Trophoblast cell (in vitro differentiated cells and primary cell): Measurements from ENCODE around the gene POMT1.

Experiments used
- DNase-seq, 2 donors: peaks; one replicate each; pipeline ENCODE4 v3.0.0-alpha.2; 2016
- H2AFZ ChIP-seq: 2 replicates; pipeline ENCODE4 v1.6.1; 2013; ENCODE audit warnings: low read length, moderate library complexity, mild to moderate bottlenecking; ENCODE audit not compliant: insufficient read depth, poor library complexity
- H2AK5ac ChIP-seq: 2 replicates; pipeline ENCODE4 v1.6.1; 2013; ENCODE audit warnings: mild to moderate bottlenecking, low read length
- H2BK120ac ChIP-seq: 2 replicates; pipeline ENCODE4 v1.6.1; 2013; ENCODE audit warnings: low read length, mild to moderate bottlenecking, moderate library complexity; ENCODE audit not compliant: insufficient read depth, poor library complexity
- H2BK12ac ChIP-seq: 2 replicates; pipeline ENCODE4 v1.6.1; 2013; ENCODE audit warnings: mild to moderate bottlenecking, low read length, moderate library complexity
- H2BK5ac ChIP-seq: 2 replicates; pipeline ENCODE4 v1.6.1; 2013; ENCODE audit warnings: low read length, low read depth, moderate library complexity, mild to moderate bottlenecking; ENCODE audit not compliant: poor library complexity
- H3K14ac ChIP-seq: 2 replicates; pipeline ENCODE4 v1.6.1; 2013; ENCODE audit warnings: mild to moderate bottlenecking, low read length
- H3K18ac ChIP-seq: 2 replicates; pipeline ENCODE4 v1.6.1; 2013; ENCODE audit warnings: mild to moderate bottlenecking, low read length
- H3K23ac ChIP-seq: 2 replicates; pipeline ENCODE4 v1.6.1; 2013; ENCODE audit warnings: low read length
- H3K27ac ChIP-seq: 2 replicates; pipeline ENCODE4 v1.5.1; 2013; ENCODE audit warnings: low read depth, mild to moderate bottlenecking, inconsistent platforms, low read length, moderate library complexity
- H3K27me3 ChIP-seq: 2 replicates; pipeline ENCODE4 v1.6.1; 2013; ENCODE audit warnings: inconsistent platforms, mild to moderate bottlenecking, low read length, moderate library complexity; ENCODE audit not compliant: insufficient read depth
- H3K36me3 ChIP-seq, 2 experiments: 1 replicate in 1 of 2; 2 replicates in 1 of 2; pipeline ENCODE4 v1.6.1; 2013; ENCODE audit warnings: low read length in 2 of 2, mild to moderate bottlenecking in 2 of 2, moderate library complexity in 1 of 2; ENCODE audit not compliant: insufficient read depth in 2 of 2, control insufficient read depth in 1 of 2
- H3K4ac ChIP-seq: 2 replicates; pipeline ENCODE4 v1.6.1; 2013; ENCODE audit warnings: low read depth, mild to moderate bottlenecking, low read length, moderate library complexity
- H3K4me1 ChIP-seq, 2 experiments: 1 replicate in 1 of 2; 2 replicates in 1 of 2; pipeline ENCODE4 v1.6.1; 2013; ENCODE audit warnings: low read length in 2 of 2, mild to moderate bottlenecking in 2 of 2, moderate library complexity in 1 of 2; ENCODE audit not compliant: insufficient read depth in 2 of 2, control insufficient read depth in 1 of 2
- H3K4me2 ChIP-seq: 2 replicates; pipeline ENCODE4 v1.6.1; 2013; ENCODE audit warnings: inconsistent platforms, mild to moderate bottlenecking, low read length, moderate library complexity
- H3K4me3 ChIP-seq: 2 replicates; pipeline ENCODE4 v1.5.1; 2013; ENCODE audit warnings: mild to moderate bottlenecking, low read depth, low read length, inconsistent platforms
- H3K79me1 ChIP-seq: one replicate; pipeline ENCODE4 v1.6.1; 2013; ENCODE audit warnings: low read length
- H3K79me2 ChIP-seq: 2 replicates; pipeline ENCODE4 v1.6.1; 2013; ENCODE audit warnings: low read length, mild to moderate bottlenecking; ENCODE audit not compliant: control insufficient read depth, insufficient read depth, poor library complexity
- H3K9ac ChIP-seq: 2 replicates; pipeline ENCODE4 v1.6.1; 2013; ENCODE audit warnings: mild to moderate bottlenecking, low read length
- H3K9me3 ChIP-seq: 2 replicates; pipeline ENCODE4 v1.6.1; 2013; ENCODE audit warnings: low read depth, mild to moderate bottlenecking, control low read depth, inconsistent platforms, low read length; ENCODE audit not compliant: insufficient read depth
- H4K12ac ChIP-seq: 2 replicates; pipeline ENCODE4 v1.6.1; 2013; ENCODE audit warnings: low read depth, mild to moderate bottlenecking, low read length, moderate library complexity
- H4K8ac ChIP-seq: 2 replicates; pipeline ENCODE4 v1.6.1; 2013; ENCODE audit warnings: low read depth, mild to moderate bottlenecking, low read length, moderate library complexity
- H4K91ac ChIP-seq: one replicate; pipeline ENCODE4 v1.6.1; 2013; ENCODE audit warnings: low read depth, mild to moderate bottlenecking, low read length, moderate library complexity
- WGBS: extraction: QIAGEN DNeasy Blood & Tissue Kit; methylation state at CpG from one replicate; pipeline ENCODE4 v1.1.7; 2013; ENCODE audit warnings: missing lambda C conversion rate; ENCODE audit not compliant: insufficient read length, insufficient coverage; ENCODE audit errors: extremely low coverage; 5-methylcytosine and 5-hydroxymethylcytosine counted together

The POMT1 gene

GRCh38 chr9:131499254-131499767 is 3.4 kb upstream of the POMT1 start:
- Histone ChIP-seq H4K8ac (no peak overlapping the region), H3K4me2 (no peak overlapping the region), H3K9me3 (no peaks in the 10 kb centered on the region), H3K9ac (no peak overlapping the region), H2AFZ (no peak overlapping the region), H3K36me3 (peaks cover 56 to 57% of the 10 kb centered on the region in 2 experiments), H3K23ac (no peak overlapping the region), H3K79me1 (peaks cover 8% of the 10 kb centered on the region), H3K4ac (no peak overlapping the region), H3K14ac (no peak overlapping the region), H3K18ac (no peak overlapping the region), H2BK120ac (no peak overlapping the region), H4K12ac (peak overlapping the region; percentile 23), H3K4me3 (no peak overlapping the region), H3K27me3 (no peaks in the 10 kb centered on the region), H2BK12ac (no peak overlapping the region), H3K4me1 (peaks cover 9 to 10% of the 10 kb centered on the region in 2 experiments), H3K27ac (no peak overlapping the region), H3K79me2 (peaks cover 11% of the 10 kb centered on the region), H4K91ac (no peak overlapping the region), H2BK5ac (no peak overlapping the region), H2AK5ac (no peak overlapping the region)
- no peak for DNase-seq
- WGBS, result no CpG with 5 or more reads among the region's 7 CpGs

- Histone ChIP-seq H3K9ac (no peak overlapping the region), H3K36me3 (peaks cover 45 to 47% of the 10 kb centered on the region in 2 experiments), H2BK12ac (no peak overlapping the region), H3K27me3 (no peaks in the 10 kb centered on the region), H3K4me1 (peaks cover 9 to 10% of the 10 kb centered on the region in 2 experiments), H3K4me2 (no peak overlapping the region), H3K18ac (no peak overlapping the region), H4K8ac (no peak overlapping the region), H3K23ac (no peak overlapping the region), H4K91ac (no peak overlapping the region), H3K4me3 (no peak overlapping the region), H2BK120ac (no peak overlapping the region), H3K9me3 (no peaks in the 10 kb centered on the region), H3K27ac (no peak overlapping the region), H2BK5ac (no peak overlapping the region), H2AK5ac (no peak overlapping the region), H4K12ac (no peak overlapping the region), H3K4ac (no peak overlapping the region), H3K79me2 (peaks cover 11% of the 10 kb centered on the region), H2AFZ (no peak overlapping the region), H3K79me1 (peaks cover 8% of the 10 kb centered on the region), H3K14ac (no peak overlapping the region)
- DNase-seq, result no peak
- WGBS, result no CpG with 5 or more reads among the region's 12 CpGs
Observed at GRCh38 chr9:131500377-131500776, 2.3 kb upstream of the POMT1 start.

- Histone ChIP-seq H4K12ac (no peak overlapping the region), H3K79me1 (peaks cover 8% of the 10 kb centered on the region), H2BK120ac (no peak overlapping the region), H3K9me3 (no peaks in the 10 kb centered on the region), H3K4me3 (no peak overlapping the region), H2AK5ac (no peak overlapping the region), H3K23ac (no peak overlapping the region), H3K18ac (no peak overlapping the region), H2AFZ (no peak overlapping the region), H3K36me3 (peaks cover 40% of the 10 kb centered on the region in 2 experiments), H3K4me2 (no peak overlapping the region), H4K91ac (no peak overlapping the region), H3K79me2 (peaks cover 11% of the 10 kb centered on the region), H3K9ac (no peak overlapping the region), H3K4me1 (peaks cover 9 to 10% of the 10 kb centered on the region in 2 experiments), H2BK5ac (no peak overlapping the region), H2BK12ac (no peak overlapping the region), H3K4ac (no peak overlapping the region), H3K27ac (no peak overlapping the region), H3K14ac (no peak overlapping the region), H4K8ac (no peak overlapping the region), H3K27me3 (no peaks in the 10 kb centered on the region)
- peak in 1 of 2 donors; percentile 35 for DNase-seq
- no CpG with 5 or more reads among the region's 5 CpGs for WGBS
Observed at GRCh38 chr9:131500939-131501541, 1.7 kb upstream of the POMT1 start.

DNA sequence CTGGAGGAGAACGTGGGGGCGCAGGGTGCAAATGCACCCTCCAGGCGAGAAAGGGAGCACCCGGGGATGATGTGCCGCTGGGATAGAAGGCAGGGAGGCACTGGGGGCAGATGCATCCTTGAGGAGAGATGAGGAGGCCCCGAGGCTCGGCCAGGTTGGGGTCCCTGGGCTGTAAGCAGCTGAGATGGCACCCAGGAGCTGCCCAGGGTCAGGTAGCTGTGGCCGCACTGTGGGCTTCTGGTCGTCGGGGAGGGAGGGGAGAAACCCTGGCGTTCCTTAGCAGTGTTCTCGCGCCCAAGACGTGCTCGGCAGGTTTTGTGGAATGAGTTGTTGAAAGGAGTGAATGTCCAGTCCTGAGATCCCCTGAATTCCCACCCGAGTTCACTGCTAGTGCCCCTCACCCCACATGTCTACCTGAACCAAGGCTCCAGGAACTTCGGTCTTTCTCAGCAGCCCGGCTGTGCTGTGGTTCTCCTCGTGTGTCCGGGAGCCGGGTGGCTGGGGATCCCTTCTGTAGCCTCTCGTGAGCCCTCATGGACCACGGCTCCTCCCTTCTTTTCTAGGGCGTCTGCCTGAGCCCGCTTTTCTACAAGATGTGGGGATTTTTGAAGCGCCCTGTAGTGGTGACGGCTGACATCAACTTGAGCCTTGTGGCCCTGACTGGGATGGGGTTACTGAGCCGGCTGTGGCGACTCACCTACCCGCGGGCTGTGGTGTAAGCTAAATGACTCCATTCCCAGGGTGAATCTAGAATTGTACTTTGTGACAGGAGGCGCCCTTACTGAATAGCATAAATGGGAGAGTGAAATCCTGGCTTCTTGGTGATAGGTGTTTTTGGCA is 1.1 kb downstream of the POMT1 start:
- peak overlapping the region; percentile 31 for H2AK5ac ChIP-seq
- peak overlapping the region; percentile 30 for H3K4ac ChIP-seq
- H2BK120ac ChIP-seq, result peak overlapping the region; percentile 48
- peaks cover 9 to 10% of the 10 kb centered on the region in 2 experiments for H3K4me1 ChIP-seq
- peaks cover 8% of the 10 kb centered on the region for H3K79me1 ChIP-seq
- H3K36me3 ChIP-seq, result peaks cover 21 to 22% of the 10 kb centered on the region in 2 experiments
- DNase-seq, result peak; percentile 16 to 23
- H3K18ac ChIP-seq, result peak overlapping the region; percentile 58
- H3K14ac ChIP-seq, result peak overlapping the region; percentile 82
- H3K9me3 ChIP-seq, result peaks cover 3% of the 10 kb centered on the region
- H3K27me3 ChIP-seq, result no peaks in the 10 kb centered on the region
- peak overlapping the region; percentile 85 for H3K4me3 ChIP-seq
- H2AFZ ChIP-seq, result peak overlapping the region; percentile 76
- H3K23ac ChIP-seq, result no peak overlapping the region
- WGBS, result no CpG with 5 or more reads among the region's 32 CpGs
- no peak overlapping the region for H2BK12ac ChIP-seq
- peak overlapping the region; percentile 74 for H3K4me2 ChIP-seq
- H4K91ac ChIP-seq, result peak overlapping the region; percentile 60
- H2BK5ac ChIP-seq, result no peak overlapping the region
- H3K9ac ChIP-seq, result peak overlapping the region; percentile 80
- H3K79me2 ChIP-seq, result peaks cover 11% of the 10 kb centered on the region
- no peak overlapping the region for H3K27ac ChIP-seq
- peak overlapping the region; percentile 79 for H4K8ac ChIP-seq
- H4K12ac ChIP-seq, result peak overlapping the region; percentile 46
